DMS114 treated with DMSO at 0.1 percent for 48 hours (cell line): Measurements from ENCODE around the gene TP53RK.

Source experiments
- DNase-seq: peaks from one replicate; lab custom pipeline; 2025; ENCODE audit not compliant: unreplicated experiment; lab: John Stamatoyannopoulos, UW

Gene TP53RK

DNA sequence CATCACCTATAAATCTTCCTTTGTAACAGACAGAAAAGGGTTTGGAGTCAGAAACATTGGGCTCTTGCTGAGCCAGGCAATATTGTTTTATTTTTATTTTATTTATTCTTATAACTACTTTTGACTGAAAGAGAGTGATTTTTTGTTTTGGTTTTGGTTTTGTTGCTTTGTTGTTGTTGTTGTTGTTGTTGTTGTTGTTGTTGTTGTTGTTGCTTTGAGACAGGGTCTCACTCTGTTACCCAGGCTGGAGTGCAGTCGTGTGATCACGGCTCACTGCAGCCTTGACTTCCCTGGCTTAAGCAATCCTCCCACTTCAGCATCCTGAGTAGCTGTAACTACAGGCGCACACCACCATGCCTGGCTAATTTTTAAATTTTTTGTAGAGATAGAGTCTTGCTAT, 22.9 kb downstream of the TP53RK start:
- DNase-seq: no peak

DNA sequence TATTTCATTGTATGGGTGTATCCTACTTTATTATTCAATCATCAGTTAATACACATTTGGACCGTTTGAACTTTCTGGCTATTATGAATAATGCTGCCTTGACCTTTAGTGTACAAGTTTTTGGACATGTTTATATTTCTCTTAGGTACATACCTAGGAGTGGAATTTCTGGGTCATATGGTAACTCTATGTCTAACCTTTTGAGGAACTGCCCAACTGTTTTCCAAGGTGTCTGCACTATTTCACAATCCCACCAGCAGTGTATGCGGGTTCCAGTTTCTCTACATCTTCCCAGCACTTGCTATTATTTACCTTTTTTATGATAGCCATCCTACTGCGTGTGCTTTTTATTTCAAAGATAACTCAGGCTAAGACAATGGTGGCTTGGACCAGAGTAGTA, 23.6 kb downstream of the TP53RK start:
- no peak for DNase-seq

DNA sequence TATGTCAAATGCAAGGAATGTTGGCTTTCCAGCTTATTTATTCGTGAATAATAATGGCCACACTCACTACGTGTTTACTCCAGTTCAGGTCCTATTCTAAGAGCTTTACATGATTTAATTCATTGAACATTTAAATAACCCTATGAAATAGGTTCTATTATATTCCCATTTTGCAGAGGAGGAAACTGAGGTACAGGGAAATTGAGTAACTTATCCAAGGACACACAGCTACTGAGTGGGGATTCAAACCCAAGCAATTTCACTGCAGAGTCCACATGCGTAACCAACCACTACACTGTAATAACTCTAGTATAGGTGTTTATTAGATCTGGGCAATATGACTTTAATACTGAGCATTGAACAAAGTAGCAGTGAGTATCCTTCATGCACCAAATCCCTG, 25.7 kb downstream of the TP53RK start:
- no peak for DNase-seq

DNA sequence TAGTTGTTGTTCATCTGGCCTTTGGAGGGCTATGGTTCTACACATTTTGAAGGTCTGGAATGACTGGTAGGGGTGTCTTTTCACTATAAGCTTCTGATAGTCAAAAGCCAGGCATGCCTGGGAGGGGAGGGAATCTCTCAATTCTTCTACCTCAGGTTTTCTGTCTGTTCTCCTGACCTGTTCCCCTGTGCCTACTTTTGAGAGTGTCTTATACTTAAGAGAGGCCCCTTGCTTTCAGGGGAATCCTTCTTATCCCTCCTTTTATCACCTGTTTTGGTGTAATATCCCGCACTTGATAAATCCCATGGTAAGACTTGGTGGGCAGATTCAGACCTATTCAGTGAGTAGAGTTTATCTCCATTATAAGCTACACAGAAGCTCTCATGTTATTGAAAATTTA, 27.6 kb downstream of the TP53RK start:
- no peak for DNase-seq

DNA sequence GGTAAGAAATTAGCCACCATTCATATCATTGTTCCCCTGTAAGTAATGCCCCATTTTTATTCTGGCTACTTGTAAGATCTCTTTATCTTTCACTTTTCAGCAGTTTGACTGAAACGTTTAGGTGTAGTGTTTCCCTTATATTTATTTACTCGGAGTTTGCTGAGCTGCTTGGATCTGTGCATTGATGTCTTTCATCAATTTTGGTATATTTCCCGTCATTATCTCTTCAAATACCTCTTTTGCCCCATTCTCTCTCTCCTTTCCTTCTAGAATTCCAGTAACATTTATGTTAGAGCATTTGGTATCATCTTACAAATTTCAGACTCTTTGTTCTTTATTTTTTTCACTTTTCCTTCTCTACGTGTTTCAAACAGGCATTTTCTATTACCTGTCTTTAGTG, 28.8 kb downstream of the TP53RK start:
- no peak for DNase-seq

DNA sequence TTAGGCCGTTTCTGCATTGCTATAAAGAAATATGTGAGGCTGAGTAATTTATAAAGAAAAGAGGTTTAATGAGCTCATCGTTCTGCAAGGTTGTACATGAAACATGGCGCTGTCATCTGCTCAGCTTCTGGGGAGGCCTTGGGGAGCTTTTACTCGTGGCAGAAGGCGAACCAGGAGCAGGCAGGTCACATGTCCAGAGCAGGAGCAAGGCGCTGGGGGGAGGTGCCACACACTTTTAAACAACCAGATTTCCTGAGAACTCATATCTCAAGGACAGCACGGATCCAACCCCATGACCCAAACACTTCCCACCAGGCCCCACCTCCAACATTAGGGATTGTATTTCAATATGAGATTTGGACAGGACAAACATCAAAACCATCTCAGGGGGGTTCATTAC, 31.6 kb downstream of the TP53RK start:
- no peak for DNase-seq

DNA sequence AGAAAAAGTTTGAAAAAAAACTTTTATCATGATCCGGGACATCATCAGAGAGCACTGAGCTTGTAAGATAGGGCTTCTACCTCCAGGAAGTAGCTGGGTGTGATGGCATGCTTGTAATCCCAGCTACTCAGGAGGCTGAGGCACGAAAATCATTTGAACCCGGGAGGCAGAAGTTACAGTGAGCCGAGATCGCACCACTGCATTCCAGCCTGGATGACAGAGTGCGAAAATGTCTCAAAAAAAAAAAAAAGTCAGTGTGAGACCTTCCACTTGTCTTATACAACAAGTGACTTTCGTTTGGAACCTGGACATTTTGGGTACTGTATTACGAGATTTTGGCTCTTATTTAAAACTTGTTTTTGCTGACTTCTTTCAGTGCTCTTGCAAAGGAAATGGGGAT, 32.1 kb downstream of the TP53RK start:
- DNase-seq: no peak

DNA sequence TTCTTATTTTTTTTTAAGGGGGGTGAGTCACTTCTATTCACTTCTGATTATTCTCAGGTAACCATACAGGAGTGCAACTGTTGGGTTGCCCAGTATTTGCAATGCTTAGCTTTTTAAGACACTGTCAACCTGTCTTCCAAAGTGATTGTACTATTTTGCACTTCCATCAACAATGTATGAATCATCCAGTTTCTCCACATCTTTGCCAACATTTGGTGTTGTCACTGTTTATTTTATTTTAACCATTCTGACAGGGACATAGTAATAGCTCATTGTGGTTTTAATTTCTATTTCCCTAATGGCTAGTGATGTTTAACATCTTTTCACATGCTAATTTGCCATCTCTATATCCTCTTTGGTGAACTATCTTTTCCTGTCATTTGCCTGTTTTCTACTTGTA, 36.5 kb downstream of the TP53RK start:
- DNase-seq: no peak

DNA sequence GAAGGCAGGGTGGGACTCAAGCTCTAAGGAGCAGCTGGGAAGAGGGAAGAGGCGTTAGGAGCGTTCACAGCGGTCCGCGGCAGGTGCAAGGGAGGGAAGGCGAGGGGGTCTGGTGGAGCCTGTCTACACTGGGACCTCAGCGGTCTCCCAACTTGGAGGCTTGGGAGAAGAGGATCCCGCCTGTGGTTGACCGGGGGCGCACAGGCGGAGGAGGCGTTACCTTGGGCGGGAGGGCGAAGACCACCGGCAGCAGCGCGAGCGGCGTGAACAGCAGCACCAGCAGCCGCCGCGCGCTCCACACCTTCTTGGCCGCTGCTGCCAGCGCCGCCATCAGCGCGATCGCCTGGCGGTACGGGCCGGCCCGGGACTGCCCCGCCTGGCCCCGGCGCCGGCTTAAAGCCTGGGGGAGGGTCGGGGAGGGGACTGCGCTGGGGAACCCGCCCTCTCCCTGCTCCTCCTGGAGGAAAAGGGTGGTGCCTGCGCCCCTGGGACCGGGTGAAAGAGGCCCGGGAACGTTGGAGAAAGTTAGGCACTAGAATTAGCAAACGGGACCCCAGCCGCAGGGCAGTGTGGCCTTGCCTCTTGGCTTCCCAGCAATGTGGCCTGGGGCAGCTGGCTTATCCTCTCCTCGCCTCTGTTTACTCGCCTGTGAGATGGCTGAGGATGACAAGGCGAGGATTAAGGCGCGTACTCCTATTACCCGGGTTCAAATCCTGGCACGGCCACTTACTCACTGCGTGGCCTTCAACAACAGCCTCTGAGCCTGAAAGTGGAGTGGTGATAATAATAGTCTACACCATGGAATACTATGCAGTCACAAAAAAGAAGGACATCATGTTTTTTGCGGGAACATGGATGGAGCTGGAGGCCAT, 37.9 kb downstream of the TP53RK start, which contains the start of gene SLC13A3:
SLC13A3 (minus strand) TSS at position 369 of the 872 bp plus-strand sequence; CDS start at position 331, 38 bp downstream.
- DNase-seq: no peak

DNA sequence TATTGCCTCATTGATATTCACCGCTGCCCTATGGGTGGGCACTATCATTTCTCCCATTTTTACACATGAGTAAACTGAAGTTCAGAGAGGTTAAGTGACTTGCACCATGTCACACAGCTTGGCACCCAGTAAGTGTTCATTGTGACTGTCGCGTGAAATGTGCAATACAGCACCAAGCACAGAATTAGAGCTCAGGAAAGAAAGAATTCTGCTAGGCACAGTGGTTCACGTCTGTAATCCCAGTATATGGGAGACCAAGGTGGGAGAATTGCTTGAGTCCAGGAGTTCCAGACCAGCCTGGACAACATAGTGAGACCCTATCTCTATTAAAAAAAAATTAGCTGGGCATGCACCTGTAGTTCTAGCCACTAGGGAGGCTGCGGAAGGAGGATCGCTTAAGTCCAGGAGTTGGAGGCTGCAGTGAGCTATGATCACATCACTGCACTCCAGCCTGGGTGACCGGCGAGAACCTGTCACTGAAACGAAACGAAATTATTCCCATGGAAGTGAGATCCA, 38.6 kb downstream of the TP53RK start:
- no peak for DNase-seq

DNA sequence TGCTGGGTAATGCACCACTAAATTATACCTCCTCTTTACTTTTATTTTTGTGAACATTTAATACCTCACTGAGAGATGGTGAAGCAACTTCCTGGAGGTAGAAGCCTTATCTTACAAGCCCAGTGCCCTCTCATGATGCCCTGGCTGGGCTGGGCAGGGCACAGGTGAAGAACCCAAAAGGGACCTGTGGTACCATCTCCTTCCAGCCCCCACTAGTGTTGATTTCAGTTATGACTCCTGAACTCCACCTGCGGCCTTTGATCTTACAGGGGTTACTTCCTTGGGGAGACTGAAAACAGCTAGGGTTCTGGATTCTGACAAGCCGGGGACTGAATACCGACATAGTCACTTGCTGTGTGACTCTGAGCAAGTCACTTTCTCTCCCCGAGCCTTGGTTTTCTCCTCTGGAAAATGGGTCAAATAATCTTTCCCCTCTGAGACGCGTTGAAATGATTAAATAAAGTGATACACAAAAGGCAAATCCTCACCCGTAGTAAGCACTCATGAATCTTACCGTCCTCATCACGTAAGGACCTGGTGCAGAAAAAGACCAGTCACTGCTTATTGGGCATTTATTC, 39.2 kb downstream of the TP53RK start:
- no peak for DNase-seq

DNA sequence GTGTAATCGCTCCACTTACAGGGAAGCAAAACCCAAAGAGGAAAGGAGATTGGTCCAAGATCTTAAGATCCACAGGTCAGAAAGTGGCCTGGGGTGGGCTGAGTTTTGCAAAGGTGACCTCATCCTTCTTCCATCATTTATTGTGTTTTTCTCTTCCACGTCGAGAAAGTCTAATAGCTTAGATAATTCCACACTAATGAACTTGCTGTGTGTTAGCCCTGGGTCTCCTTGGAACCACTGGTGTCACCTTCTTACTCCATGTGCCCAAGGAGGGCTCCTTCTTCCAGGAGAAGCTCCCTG, 39.6 kb downstream of the TP53RK start:
- DNase-seq: no peak

DNA sequence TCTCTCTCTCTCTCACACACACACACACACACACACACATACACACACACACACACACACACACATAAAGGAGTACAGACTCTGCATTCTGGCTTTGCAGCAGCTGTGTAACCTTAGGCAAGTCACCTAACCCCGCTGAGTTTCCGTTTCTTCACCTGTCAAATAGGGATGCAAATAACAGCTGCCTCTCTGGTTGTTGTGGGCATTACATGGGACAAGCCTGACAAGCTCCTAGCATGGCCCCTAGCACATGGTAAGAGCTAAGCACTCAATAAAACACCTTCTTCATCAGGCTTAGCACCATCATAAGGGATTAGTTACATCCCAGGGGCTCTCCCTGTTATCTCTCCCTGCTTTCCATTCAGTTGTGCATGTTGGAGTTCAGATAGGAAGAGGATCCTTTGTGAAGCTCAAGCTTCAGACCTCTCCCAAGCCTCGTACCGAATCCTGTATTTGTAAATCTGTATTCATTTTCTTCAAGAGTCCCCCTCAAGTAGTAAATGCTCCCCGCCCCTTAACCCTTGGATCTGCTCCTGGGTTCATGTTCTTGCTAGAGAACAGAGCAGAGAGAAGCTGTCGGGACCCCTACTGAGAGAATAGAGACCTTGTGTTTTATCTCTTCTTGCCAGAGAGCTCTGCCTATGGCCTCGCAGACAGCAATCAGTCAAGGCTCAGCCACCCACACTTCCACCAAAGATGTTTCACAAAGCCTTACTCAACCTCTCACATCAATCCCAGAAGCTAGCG, 40.2 kb downstream of the TP53RK start:
- no peak for DNase-seq

DNA sequence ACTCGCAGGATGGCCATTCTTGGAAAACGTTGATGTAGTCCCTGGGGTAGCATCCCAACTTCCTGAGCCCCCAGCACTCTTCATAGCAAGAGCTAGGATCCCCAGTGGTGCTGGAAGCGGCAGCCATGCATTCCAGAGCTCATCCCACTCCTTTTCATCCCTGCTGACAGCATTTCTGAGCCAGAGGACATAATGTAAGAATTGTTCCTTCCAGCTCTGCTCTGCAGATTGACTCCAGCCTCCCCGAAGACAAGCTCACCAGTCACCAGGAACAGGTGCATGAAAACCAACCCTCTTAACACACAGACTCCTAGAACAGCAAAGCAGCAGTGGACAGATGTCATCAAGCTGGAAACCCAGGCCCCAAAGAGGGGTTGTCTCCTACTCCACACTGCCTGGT, 41.8 kb downstream of the TP53RK start:
- DNase-seq: no peak

DNA sequence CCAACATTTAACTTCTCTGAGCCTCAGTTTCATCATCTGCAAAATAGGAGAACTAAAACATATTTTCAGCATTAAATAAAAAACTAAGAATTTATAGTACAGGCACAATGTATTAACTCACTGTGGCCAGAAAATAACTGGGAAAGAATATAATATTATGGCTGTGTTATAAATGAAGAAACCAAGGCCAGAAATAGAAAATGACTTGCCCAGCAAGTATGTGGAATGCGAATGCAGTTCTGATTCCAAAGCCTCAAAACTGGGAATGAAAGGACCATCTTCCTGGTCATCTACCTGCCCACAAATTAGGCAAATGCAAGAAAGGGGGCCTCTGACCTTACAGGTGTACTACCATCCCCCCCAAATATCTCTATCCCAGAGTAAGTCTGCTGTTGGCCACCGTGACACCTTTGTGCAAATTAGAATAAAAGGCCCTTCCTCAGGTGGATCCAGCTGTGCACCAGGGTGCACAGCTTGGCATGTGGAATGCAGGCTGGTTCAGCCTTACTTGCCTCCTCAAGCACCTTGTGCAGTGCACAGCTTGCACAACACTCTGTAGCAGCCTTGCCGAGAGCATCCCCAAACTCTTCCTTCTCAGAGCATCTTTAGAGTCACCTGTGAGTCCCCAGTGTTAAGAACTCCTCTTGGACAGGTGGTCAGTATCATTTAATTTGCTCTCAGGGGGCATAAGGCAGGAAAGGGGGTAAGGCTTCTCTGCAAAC, 42.4 kb downstream of the TP53RK start:
- no peak for DNase-seq

DNA sequence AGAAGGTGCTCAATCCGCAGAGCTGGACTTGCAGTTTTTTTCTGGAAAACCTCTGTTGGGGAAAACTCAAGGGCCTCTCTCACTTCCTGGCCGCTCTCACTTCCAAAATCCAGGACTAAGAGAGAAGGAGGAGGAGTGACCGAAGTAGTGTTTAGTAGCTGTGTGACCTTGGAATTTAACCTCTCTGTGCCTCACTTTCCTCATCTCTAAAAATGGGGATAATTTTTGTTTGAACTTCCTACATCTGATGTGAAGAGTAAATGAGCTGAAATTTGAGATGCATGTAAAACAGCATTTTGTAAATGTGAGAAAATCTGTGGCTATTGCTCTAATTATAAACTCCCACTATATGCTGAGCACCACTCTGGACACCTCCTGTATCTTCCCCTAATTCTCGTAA, 43.1 kb downstream of the TP53RK start:
- DNase-seq: no peak

DNA sequence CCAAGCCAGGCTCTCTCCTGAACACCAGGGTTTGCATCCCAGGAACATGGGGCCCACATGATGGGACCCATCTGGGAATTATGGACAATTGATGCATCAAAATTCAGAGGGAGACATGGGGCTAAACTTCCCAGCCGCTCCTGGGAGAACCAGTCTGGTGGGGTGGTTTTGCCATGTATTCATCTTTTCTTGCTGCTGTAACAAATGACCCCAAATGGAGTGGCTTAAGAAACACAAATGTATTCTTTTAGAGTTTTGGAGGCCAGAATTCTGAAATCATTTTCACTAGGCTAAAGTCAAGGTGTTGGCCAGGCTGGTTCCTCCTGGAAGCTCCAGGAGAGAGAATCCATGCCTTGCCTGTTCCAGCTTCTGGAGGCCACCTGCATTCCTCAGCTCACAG, 44.5 kb downstream of the TP53RK start:
- DNase-seq: no peak

DNA sequence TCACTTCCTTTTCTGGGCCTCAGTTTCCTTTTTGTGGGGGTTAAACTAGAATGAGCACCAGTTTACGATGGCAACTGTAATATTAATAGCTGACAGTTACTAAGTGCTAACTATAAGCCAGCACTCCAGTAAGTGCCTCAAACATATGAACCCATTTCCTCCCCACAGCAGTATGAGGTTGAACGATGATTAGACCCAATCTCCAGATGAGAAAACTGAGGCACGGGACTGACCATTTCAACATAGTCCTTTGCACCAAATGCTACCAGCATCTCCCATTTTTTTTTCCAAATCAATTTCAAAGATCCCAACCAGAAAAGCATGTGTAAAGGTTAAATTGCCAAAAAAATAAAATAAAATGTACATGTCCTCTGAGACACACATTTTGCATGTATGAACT, 45.1 kb downstream of the TP53RK start:
- no peak for DNase-seq

DNA sequence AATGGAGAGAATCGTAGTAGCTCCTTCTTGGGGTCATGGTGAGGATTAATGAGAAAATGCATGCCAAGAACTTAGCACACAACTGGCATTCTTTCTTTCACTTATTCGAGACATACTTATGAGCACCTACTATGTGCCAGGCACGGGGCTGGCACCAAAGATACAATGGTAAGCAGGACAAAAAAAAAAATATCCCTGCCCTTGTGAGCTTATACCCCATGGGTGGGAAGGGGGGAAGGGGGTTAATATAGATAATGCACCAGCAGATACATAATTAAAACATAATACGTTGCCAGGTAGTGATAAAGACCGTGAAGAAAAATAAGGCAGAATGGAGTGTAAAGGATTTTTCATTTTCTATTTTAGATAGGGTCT, 46.3 kb downstream of the TP53RK start:
- DNase-seq: no peak

DNA sequence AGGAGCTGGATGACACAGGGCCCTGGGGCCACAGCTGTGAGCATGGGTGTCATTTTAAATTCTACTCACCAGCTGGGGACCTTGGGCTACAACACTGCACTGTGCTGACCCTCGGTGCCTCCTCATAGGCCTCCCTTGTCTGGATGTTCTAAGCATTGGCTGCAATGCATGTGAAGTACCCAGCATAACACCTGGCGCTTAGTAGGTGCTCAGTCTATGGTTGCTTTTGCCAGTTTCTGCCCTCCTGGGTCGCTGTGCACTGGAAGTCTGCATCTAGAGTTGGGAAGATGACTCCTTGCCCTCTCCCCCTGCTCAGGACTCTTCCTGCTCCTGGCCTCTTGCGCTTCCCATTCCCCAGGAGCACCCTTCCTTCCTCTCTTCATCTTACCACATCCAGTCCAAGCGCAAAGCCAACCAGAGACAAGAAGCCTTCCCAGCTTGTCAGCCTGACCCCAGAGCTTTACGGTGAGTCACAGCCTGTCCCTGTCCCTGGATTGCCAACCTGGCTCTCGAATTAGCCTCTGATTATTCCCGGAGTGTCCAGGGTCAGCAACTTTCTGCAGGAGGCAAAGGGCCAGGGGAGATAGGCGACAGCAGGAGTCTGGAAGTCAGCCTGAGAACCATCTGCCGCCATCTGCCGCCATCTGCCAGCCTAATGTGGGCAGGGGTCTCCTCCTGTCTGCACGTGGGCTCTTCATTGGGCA, 46.8 kb downstream of the TP53RK start:
- no peak for DNase-seq

DNA sequence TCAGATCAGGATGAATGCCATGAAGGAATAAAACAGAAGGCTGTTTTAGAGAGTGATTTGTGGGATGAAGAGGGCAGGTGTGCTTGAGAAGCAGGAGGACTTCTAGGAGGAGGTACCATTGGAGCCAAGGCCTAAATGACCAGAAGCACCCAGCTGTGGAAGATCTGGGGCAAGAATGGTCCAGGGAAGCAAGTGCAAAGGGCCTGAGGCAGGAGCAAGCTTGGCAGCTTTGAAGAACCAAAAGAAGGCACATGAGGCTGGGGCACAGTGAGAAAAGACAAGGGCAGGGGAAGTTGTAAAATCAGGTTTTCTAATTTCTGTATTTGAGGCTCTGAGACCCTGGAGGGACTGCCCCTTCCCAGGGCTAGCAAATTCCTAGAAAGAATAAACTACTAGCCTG, 47.8 kb downstream of the TP53RK start:
- no peak for DNase-seq
